Fibroblast of skin of right biceps (primary cell): ENCODE data around the gene ALOXE3.

ENCODE experiments used
- DNase-seq: peaks from one replicate; pipeline ENCODE4 v3.0.0-alpha.2; 2013

Gene ALOXE3

GRCh38 chr17:8141741-8142140, 23.4 kb upstream of the ALOXE3 start:
- no peak for DNase-seq

GRCh38 chr17:8141045-8141444, 22.7 kb upstream of the ALOXE3 start:
- no peak for DNase-seq

GRCh38 chr17:8140065-8141029, 22.0 kb upstream of the ALOXE3 start:
- no peak for DNase-seq

- DNase-seq: peak; percentile 98
Observed at GRCh38 chr17:8138672-8139371, 20.5 kb upstream of the ALOXE3 start.

GRCh38 chr17:8138374-8138671, 20.0 kb upstream of the ALOXE3 start:
- DNase-seq: no peak

- no peak for DNase-seq
Observed at GRCh38 chr17:8137645-8138373, 19.5 kb upstream of the ALOXE3 start.

DNA sequence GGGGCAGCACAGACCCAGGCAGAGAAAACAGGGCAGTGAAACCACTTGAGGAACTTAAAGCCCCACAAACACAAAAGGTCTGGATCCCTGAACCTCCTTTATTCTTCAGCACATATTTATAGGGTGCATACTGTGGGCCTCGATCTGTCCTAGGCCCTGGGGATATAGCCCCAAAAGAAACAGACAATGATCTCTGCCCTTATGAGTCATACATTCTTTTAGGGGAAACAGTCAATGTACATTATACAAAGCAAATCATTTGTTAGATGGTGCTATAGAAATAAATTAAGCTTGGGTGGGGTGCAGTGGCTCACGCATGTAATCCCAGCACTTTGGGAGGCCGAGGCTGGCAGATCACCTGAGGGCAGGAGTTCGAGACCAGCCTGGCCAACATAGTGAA, 15.6 kb upstream of the ALOXE3 start:
- DNase-seq: no peak

- no peak for DNase-seq
Observed at GRCh38 chr17:8133399-8133798, 15.1 kb upstream of the ALOXE3 start.

DNA sequence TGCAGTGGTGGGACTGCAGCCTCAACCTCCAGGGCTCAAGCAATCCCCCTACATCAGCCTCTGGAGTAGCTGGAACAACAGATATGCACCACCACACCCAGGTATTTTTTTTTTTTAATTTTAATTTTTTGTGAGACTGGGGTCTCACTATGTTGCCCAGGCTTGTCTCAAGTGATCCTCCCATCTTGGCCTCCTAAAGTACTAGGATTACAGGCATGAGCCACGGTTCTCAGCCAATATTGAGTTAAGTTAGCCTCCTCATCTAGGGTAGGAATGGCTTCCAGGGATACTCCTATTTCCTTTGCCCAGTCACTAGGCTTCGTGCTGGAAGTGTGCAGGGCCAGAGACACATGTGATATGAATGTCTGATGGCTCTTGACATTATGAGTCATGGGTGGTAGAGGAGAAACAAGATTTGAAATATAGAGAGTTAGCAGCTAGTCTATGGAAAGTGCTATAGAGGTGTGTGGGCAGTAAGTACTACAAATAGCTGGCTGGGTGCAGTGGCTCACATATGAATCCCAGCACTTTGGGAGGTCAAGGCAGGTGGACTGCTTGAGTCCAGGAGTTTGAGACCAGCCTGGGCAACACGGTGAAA, 13.6 kb upstream of the ALOXE3 start:
- peak; percentile 42 for DNase-seq

DNA sequence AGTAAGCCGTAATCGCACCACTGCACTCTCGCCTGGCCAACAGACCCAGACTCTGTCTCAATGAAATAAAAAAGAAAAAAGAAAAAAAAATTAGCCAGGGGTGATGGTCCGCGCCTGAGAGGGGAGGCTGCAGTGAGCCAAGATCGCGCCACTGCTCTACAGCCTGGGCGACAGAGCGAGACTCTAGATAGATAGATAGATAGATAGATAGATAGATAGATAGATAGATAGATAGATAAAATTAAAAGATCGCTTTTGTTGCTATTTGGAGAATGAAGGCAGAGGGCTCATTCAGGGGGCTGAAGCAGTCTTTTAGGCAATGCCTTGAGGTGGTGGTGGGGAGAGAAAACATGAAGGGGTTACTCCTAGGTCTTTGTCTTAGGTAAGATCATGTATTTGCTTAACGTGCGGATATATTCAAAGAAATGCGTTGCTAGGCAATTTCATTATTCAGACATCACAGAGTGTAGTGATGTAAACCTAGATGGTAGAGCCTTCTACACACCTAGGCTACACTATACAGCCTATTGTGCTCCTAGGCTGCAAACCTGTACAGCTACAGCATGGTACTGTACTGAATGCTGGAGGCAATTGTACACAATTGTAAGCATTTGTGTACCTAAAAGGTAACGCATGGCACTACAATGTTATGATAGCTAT, 9.9 kb upstream of the ALOXE3 start:
- no peak for DNase-seq

- peak; percentile 40 for DNase-seq
Observed at GRCh38 chr17:8126491-8127066, 8.3 kb upstream of the ALOXE3 start.

GRCh38 chr17:8125947-8126490, 7.7 kb upstream of the ALOXE3 start:
- no peak for DNase-seq

DNA sequence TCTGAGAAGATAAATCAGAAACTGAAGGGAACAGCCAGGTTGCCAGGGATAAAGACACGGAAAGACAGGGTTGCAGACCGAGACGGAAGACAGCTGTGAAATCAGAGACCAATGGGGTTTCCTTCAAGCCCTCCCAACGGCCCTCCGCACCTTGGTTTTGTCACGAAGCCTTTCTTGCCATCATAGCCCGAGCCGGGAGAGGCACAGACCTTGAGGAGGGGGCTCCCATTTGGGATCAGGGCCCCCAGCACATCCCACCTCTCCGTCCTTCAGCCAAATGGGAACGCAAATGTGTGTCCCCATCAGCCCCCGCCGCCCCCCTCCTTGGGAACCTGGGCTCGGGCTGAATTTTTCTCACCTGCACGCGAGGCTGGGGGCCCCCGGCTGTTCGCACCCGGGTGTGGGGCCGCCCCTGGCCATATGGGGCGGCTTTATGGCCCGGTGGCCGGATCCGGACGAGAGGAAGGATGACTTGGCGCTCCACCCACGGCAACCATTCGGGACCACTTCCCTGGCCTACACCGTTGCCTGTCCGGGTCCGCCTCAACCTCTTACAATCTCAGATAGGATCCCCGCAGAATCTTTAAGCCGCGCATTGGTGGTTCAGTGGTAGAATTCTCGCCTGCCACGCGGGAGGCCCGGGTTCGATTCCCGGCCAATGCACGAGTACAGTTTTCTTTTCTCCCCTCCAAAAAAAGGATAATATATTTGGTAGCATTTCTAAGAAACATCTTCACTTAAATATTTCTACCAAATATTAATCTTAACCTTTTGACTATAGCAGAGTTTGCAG, 7.0 kb upstream of the ALOXE3 start:
- peak; percentile 76 for DNase-seq

GRCh38 chr17:8124350-8125153, 6.2 kb upstream of the ALOXE3 start:
- DNase-seq: no peak

- no peak for DNase-seq
Observed at GRCh38 chr17:8123695-8124349, 5.5 kb upstream of the ALOXE3 start, which contains the start of gene HES7. Gene HES7, minus strand, starts transcription at chr17:8124106. Its CDS starts 22 bp downstream, at chr17:8124084.

GRCh38 chr17:8122924-8123694, 4.8 kb upstream of the ALOXE3 start:
- DNase-seq: peak; percentile 36

GRCh38 chr17:8122422-8122923, 4.2 kb upstream of the ALOXE3 start:
- DNase-seq: peak; percentile 51

GRCh38 chr17:8121681-8122421, 3.5 kb upstream of the ALOXE3 start:
- peak; percentile 74 for DNase-seq
